ENCODE measurements around the gene AP2A2.

AP2A2 gene

DNA sequence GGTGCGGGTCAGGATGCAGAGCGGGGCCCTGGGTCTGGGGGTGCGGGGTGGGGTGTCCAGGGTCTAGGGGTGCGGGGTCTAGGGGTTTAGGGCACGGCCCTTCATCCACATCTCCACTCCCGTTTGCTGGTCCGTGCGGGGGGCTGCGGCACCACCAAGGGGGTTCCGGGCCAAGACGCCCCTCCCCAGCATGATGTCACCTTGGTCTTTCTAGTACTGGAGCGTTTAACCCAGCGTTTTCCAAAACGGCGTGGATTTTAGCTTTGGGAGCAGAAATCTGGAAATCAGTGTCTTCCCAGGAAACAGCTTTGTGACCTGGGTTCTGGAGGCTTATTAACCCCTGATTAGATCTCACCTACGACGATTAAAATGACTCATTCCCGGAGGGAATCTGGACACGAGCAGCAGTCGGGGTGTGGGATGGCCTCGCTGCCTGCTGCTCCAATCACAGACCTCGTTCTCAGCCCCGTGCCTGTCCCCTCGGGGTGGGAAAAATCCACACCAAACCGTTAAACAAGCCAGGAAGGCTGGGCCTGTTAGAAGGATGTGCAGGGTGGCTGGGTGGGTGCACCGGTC, 759 bp downstream of the AP2A2 start:
- DNase-seq = no peak

- DNase-seq = no peak
Observed at GRCh38 chr11:927871-928270, 2.2 kb downstream of the AP2A2 start.

DNA sequence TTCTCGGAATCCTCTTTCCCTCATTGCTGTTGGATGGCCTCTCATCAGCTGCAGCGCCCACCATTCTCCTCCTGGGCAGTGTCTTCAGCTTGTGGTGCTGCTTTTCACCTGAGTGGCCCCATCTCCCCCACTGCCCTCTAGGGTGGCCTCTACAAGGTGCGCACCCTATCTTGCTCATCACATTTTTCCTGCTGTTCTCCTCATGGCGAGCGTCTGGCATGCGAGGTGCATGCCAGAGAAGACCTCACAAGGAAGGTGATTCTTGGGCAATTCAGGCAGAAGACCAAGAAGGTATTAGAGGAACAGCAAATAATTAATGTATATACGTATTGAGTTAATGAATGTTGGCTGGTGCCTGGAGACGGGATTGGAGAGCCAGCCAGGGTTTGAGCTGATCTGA, 3.1 kb downstream of the AP2A2 start:
- no peak for DNase-seq

DNA sequence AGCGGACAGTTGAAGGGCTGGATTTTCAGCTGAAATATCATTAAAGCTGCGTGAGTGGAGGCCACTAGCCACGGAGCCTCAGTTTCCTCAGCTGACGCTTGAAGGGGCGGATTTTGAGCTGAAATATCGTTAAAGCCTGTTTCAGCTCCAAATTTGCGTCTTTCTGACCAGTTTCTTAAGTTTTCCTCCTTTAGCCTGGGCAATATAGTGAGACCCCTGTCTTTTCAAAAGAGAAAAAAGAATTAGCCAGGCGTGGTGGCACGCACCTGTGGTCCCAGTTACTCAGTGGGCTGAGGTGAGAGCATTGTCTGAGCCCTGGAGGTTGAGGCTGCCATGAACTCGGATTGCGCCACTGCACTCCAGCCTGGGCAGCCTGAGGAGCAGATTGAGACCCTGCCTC, 3.7 kb downstream of the AP2A2 start:
- DNase-seq = no peak

- no peak for DNase-seq
Observed at GRCh38 chr11:931385-931784, 5.7 kb downstream of the AP2A2 start.

DNA sequence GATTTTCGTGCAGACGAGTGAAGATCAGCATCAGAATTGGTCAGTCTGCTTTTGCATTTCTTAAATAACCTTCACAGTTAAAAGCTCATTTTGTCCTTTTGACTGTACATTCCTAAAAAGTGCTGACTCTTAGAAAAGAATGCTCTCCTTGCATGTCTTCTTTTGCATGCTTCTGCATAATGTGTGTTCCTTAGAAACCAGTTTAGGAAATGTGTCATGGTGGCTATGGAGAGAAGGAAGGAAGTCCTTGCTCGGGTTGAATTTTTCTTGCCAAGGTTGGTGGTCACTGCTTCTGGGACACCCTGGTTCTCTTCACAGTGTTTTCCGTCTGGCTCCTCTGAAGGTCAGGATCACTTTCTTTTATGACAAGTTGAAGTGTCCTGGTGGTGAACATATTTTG, 6.8 kb downstream of the AP2A2 start:
- DNase-seq = no peak

DNA sequence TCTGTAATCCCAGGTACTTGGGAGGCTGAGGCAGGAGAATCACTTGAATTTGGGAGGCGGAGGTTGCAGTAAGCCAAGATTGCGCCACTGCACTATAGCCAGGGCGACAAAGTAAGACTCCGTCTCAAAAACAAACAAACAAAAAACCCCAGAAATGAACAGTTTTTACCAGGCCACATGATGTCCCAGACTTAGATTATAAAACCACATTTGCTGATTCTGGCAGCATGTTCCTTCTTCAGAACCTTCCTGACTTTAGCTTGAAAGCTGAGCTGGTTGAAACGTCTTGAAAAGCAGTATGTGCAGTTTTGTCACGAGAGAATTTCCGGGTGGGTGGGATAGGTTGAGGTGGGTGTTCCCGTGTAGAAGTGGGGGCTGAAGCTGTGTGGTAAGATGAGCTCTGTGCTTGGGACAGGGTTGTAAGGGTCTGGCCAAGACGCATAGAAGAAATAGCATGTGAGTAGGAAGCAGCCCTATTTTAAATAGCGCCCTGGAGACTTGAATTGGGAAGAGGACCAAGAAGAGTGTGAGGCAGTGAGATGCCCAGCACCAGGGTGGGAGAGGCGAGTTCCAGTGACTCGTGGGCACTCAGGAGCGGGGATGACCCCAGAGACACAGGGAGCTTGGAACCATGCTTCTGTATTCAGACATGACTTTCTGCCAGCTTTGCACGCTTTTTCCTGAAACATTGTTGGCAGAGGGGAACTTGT, 7.6 kb downstream of the AP2A2 start:
- no peak for DNase-seq

DNA sequence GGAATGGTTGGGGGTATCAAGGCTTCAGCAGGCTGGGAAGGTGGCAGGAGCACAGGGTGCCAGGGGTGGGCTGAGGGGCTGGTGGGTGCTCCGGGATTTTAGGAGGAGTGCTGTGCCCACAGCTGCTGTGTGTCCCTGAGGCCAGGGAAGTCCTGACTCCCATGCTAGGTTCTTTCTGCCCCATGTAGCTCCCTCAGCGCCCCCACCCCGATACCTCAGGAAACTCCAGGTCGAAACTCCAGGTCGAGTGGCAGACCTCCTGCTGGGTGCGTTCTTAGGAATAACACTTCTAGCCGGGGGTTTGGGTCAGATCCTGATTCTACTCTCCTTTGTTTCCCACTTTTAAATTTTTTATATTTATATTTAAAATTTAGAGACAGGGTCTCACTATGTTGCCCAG, 8.3 kb downstream of the AP2A2 start:
- DNase-seq = no peak

- DNase-seq = no peak
Observed at GRCh38 chr11:934527-934926, 8.9 kb downstream of the AP2A2 start.

DNA sequence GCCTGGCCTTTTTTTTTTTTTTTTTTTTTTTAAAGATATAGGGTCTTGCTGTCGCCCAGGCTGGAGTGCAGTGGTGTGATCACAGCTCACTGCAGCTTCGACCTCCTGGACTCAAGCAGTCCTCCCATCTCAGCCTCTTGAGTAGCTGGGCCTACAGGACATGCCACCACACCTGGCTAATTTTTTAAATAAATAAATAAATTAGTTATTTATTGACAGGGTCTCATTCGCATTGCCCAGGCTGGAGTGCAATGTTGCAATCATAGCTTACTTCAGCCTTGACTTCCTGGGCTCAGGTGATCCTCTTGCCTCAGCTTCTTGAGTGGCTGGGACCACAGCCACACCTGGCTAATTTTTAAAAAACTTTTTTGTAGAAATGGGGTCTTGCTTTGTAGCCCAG, 10.5 kb downstream of the AP2A2 start:
- no peak for DNase-seq

GRCh38 chr11:937841-938261, 12.2 kb downstream of the AP2A2 start:
- no peak for DNase-seq

- no peak for DNase-seq
Observed at GRCh38 chr11:940496-941135, 14.9 kb downstream of the AP2A2 start.

GRCh38 chr11:942823-943222, 17.2 kb downstream of the AP2A2 start:
- no peak for DNase-seq

GRCh38 chr11:944711-945470, 19.2 kb downstream of the AP2A2 start:
- no peak for DNase-seq

- no peak for DNase-seq
Observed at GRCh38 chr11:945986-946385, 20.3 kb downstream of the AP2A2 start.

- no peak for DNase-seq
Observed at GRCh38 chr11:947744-948143, 22.1 kb downstream of the AP2A2 start.

DNA sequence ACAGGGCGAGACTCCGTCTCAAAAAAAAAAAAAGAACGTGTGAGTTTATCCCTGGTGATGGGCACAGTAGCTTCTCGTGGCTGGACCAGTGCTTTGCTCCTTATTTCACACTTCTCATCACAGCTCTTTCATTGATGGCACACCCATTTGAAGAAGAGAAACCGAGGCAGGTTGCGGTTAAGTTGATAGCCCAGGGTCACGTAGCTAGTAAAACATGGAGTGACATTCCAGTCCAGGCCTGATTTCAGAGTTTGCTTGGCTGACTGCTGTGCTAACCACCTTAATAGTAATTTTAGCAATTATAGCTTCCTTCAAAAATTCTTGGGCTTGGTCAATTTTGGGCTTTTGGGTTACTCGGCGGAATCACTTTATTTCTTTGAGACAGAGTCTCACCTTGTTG, 25.8 kb downstream of the AP2A2 start:
- DNase-seq = no peak

- DNase-seq = no peak
Observed at GRCh38 chr11:952406-953385, 27.0 kb downstream of the AP2A2 start.

DNA sequence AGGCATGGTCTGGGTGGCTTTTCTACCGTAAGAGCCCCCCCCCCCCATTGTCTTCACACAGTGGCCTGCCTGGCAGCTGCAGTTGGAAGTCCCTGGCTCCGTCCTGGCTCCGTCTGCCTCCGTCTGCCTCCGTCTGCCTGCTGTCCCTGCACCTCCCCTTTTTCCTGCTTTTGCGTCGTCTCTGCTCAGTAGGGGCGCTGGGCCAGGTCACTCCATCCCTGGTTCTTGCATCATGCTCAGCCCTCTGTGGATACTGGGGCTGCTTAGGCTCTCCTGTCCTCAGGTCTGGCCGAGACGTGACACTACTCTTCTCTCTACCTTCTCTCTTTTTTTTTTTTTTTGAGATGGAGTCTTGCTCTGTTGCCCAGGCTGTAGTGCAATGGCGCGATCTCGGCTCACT, 27.8 kb downstream of the AP2A2 start:
- no peak for DNase-seq

GRCh38 chr11:954392-955153, 28.9 kb downstream of the AP2A2 start:
- no peak for DNase-seq

DNA sequence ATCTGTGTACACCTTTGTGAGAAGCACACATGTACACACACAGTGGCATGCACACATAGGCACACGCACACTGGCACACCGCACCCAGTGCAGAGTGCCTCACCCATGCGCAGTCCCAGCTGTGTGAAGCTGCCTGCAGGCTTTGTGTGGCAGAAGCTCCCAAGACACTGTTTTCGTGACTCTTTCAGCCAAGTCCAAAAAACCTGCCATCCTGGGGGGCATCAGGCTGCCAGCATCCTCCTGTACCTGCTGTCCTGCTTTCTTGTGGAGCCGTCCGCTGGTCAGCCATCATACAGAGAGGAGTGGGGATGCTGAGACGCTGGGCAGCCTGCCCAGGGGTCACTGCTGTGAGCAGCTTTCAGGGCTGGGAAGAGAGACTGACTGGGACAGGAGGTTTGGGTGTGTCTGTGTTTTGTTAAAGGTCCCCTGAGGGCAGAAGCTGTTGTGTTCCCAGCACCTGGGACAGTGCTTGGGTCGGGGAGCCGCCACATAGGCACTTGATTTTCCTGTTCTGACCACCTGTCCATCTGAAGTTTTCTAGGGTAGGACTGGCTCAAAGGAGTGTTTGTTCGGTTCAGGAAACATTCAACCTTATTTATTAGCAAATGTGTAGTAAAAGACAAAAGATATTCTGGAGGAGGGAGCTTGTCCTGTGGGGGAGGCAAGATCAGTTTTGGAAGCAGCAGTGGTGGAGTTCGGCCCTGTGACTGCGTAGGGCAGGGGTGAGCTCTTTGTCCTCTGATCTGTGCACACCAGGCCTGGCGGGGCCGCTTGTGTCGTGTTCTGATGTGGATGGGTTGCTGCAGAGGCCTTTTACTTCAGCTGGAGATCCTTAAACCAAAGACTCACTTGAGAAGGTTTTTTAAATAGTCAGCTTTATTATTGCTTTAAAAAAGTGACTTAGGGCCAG, 29.7 kb downstream of the AP2A2 start:
- no peak for DNase-seq
